ENCODE data around the gene CRYBB2. TPM values are rescaled to one million over a fixed set of nuclear protein-coding genes. Genes with fewer than 3 reads are reported as not detected.

CRYBB2 gene
- not detected for total RNA-seq
- 0.68 TPM for polyA plus RNA-seq
- long read RNA-seq, donor 1, result 0 reads
- long read RNA-seq, donor 2, result 0 reads
- long read RNA-seq, donor 3, result 0 reads
- long read RNA-seq, donor 4, result 0 reads
- long read RNA-seq, donor 5, result 0 reads
- long read RNA-seq, donor 6, result 0 reads
- long read RNA-seq, donor 7, result 0 reads
- long read RNA-seq, donor 8, result 0 reads
- long read RNA-seq, donor 9, result 0 reads
- long read RNA-seq, donor 10, result 0 reads

- Histone ChIP-seq H3K27me3 (ENCODE audit: control insufficient read depth in 2 of 2, insufficient read depth in 1 of 2, low read length in 1 of 2) (peaks cover 0 to 7% of the 10 kb centered on the region in 2 donors), H3K36me3 (ENCODE audit: control insufficient read depth in 2 of 2, insufficient read depth in 2 of 2, low read length in 1 of 2) (no peaks in the 10 kb centered on the region), H3K27ac (ENCODE audit: low read depth in 1 of 2, low read length in 1 of 2) (no peak within 1 kb of the TSS), H3K4me1 (ENCODE audit: control insufficient read depth in 2 of 2, insufficient read depth in 2 of 2, low read length in 2 of 2) (no peaks in the 10 kb centered on the region), H3K4me3 (ENCODE audit: low read length in 2 of 2) (no peak within 1 kb of the TSS), H3K9me3 (ENCODE audit: control insufficient read depth in 2 of 2, insufficient read depth in 1 of 2, low read length in 1 of 2) (no peaks in the 10 kb centered on the region)
- 93% methylated on average over 19 of the region's 19 CpGs for WGBS
- no peak for DNase-seq (ENCODE audit: low read depth in 6 of 9, low spot score in 9 of 9)
Measured at GRCh38 chr22:25219211-25219689, at the start of gene CRYBB2. CRYBB2 (plus strand) TSS chr22:25219639; CDS start chr22:25221430, 1,791 bp downstream.

GRCh38 chr22:25170426-25170980, 48.9 kb upstream of the CRYBB2 start:
- peaks cover 0 to 31% of the 10 kb centered on the region in 2 donors for H3K36me3 ChIP-seq (ENCODE audit: control insufficient read depth in 2 of 2, insufficient read depth in 2 of 2, low read length in 1 of 2)
- no peaks in the 10 kb centered on the region for H3K4me1 ChIP-seq (ENCODE audit: control insufficient read depth in 2 of 2, insufficient read depth in 2 of 2, low read length in 2 of 2)
- 97% methylated on average over 16 of the region's 16 CpGs for WGBS
- H3K4me3 ChIP-seq (ENCODE audit: low read length in 2 of 2), result no peak overlapping the region
- H3K27ac ChIP-seq (ENCODE audit: low read depth in 1 of 2, low read length in 1 of 2), result no peak overlapping the region
- DNase-seq (ENCODE audit: low read depth in 6 of 9, low spot score in 9 of 9), result no peak
- no peaks in the 10 kb centered on the region for H3K9me3 ChIP-seq (ENCODE audit: control insufficient read depth in 2 of 2, insufficient read depth in 1 of 2, low read length in 1 of 2)
- no peaks in the 10 kb centered on the region for H3K27me3 ChIP-seq (ENCODE audit: control insufficient read depth in 2 of 2, insufficient read depth in 1 of 2, low read length in 1 of 2)

- DNase-seq (ENCODE audit: low read depth in 6 of 9, low spot score in 9 of 9), result peak in 2 of 9 donors; percentile 8 to 15
Measured at GRCh38 chr22:25172153-25172552, 47.3 kb upstream of the CRYBB2 start.

GRCh38 chr22:25174156-25174887, 45.1 kb upstream of the CRYBB2 start:
- no peak for DNase-seq (ENCODE audit: low read depth in 6 of 9, low spot score in 9 of 9)
- no peak overlapping the region for H3K4me3 ChIP-seq (ENCODE audit: low read length in 2 of 2)
- H3K27me3 ChIP-seq (ENCODE audit: control insufficient read depth in 2 of 2, insufficient read depth in 1 of 2, low read length in 1 of 2), result no peaks in the 10 kb centered on the region
- H3K9me3 ChIP-seq (ENCODE audit: control insufficient read depth in 2 of 2, insufficient read depth in 1 of 2, low read length in 1 of 2), result peaks cover 2% of the 10 kb centered on the region in 2 donors
- no peaks in the 10 kb centered on the region for H3K4me1 ChIP-seq (ENCODE audit: control insufficient read depth in 2 of 2, insufficient read depth in 2 of 2, low read length in 2 of 2)
- WGBS, result 95% methylated on average over 13 of the region's 13 CpGs
- peaks cover 0 to 47% of the 10 kb centered on the region in 2 donors for H3K36me3 ChIP-seq (ENCODE audit: control insufficient read depth in 2 of 2, insufficient read depth in 2 of 2, low read length in 1 of 2)
- H3K27ac ChIP-seq (ENCODE audit: low read depth in 1 of 2, low read length in 1 of 2), result no peak overlapping the region

More at GRCh38 chr22:25172153-25172552, 47.3 kb upstream of the CRYBB2 start:
- no peaks in the 10 kb centered on the region for H3K9me3 ChIP-seq (ENCODE audit: control insufficient read depth in 2 of 2, insufficient read depth in 1 of 2, low read length in 1 of 2)
- WGBS, result 62% methylated on average over 5 of the region's 5 CpGs
- H3K4me1 ChIP-seq (ENCODE audit: control insufficient read depth in 2 of 2, insufficient read depth in 2 of 2, low read length in 2 of 2), result no peaks in the 10 kb centered on the region
- no peak overlapping the region for H3K27ac ChIP-seq (ENCODE audit: low read depth in 1 of 2, low read length in 1 of 2)
- no peaks in the 10 kb centered on the region for H3K27me3 ChIP-seq (ENCODE audit: control insufficient read depth in 2 of 2, insufficient read depth in 1 of 2, low read length in 1 of 2)
- H3K36me3 ChIP-seq (ENCODE audit: control insufficient read depth in 2 of 2, insufficient read depth in 2 of 2, low read length in 1 of 2), result peaks cover 0 to 39% of the 10 kb centered on the region in 2 donors
- no peak overlapping the region for H3K4me3 ChIP-seq (ENCODE audit: low read length in 2 of 2)

GRCh38 chr22:25174888-25175411, 44.5 kb upstream of the CRYBB2 start:
- DNase-seq (ENCODE audit: low read depth in 6 of 9, low spot score in 9 of 9), result no peak
- Histone ChIP-seq H3K27me3 (ENCODE audit: control insufficient read depth in 2 of 2, insufficient read depth in 1 of 2, low read length in 1 of 2) (no peaks in the 10 kb centered on the region), H3K4me3 (ENCODE audit: low read length in 2 of 2) (no peak overlapping the region), H3K36me3 (ENCODE audit: control insufficient read depth in 2 of 2, insufficient read depth in 2 of 2, low read length in 1 of 2) (peaks cover 0 to 48% of the 10 kb centered on the region in 2 donors), H3K27ac (ENCODE audit: low read depth in 1 of 2, low read length in 1 of 2) (no peak overlapping the region), H3K4me1 (ENCODE audit: control insufficient read depth in 2 of 2, insufficient read depth in 2 of 2, low read length in 2 of 2) (no peaks in the 10 kb centered on the region), H3K9me3 (ENCODE audit: control insufficient read depth in 2 of 2, insufficient read depth in 1 of 2, low read length in 1 of 2) (peaks cover 4 to 5% of the 10 kb centered on the region in 2 donors)
- WGBS, result 94% methylated on average over 6 of the region's 6 CpGs

GRCh38 chr22:25176175-25176574, 43.3 kb upstream of the CRYBB2 start:
- Histone ChIP-seq H3K27ac (ENCODE audit: low read depth in 1 of 2, low read length in 1 of 2) (peak overlapping the region in 1 of 2 donors; percentile 50), H3K36me3 (ENCODE audit: control insufficient read depth in 2 of 2, insufficient read depth in 2 of 2, low read length in 1 of 2) (peaks cover 0 to 42% of the 10 kb centered on the region in 2 donors), H3K27me3 (ENCODE audit: control insufficient read depth in 2 of 2, insufficient read depth in 1 of 2, low read length in 1 of 2) (no peaks in the 10 kb centered on the region), H3K4me3 (ENCODE audit: low read length in 2 of 2) (no peak overlapping the region), H3K4me1 (ENCODE audit: control insufficient read depth in 2 of 2, insufficient read depth in 2 of 2, low read length in 2 of 2) (no peaks in the 10 kb centered on the region), H3K9me3 (ENCODE audit: control insufficient read depth in 2 of 2, insufficient read depth in 1 of 2, low read length in 1 of 2) (peaks cover 4 to 6% of the 10 kb centered on the region in 2 donors)
- WGBS, result 92% methylated on average over 6 of the region's 6 CpGs
- DNase-seq (ENCODE audit: low read depth in 6 of 9, low spot score in 9 of 9), result no peak

- H3K27ac ChIP-seq (ENCODE audit: low read depth in 1 of 2, low read length in 1 of 2), result peak overlapping the region in 1 of 2 donors; percentile 47
- 97% methylated on average over 3 of the region's 3 CpGs for WGBS
Measured at GRCh38 chr22:25176799-25177198, 42.6 kb upstream of the CRYBB2 start.

GRCh38 chr22:25177226-25177625, 42.2 kb upstream of the CRYBB2 start:
- no peaks in the 10 kb centered on the region for H3K27me3 ChIP-seq (ENCODE audit: control insufficient read depth in 2 of 2, insufficient read depth in 1 of 2, low read length in 1 of 2)
- no peak overlapping the region for H3K4me3 ChIP-seq (ENCODE audit: low read length in 2 of 2)
- H3K27ac ChIP-seq (ENCODE audit: low read depth in 1 of 2, low read length in 1 of 2), result no peak overlapping the region
- no peak for DNase-seq (ENCODE audit: low read depth in 6 of 9, low spot score in 9 of 9)
- peaks cover 0 to 40% of the 10 kb centered on the region in 2 donors for H3K36me3 ChIP-seq (ENCODE audit: control insufficient read depth in 2 of 2, insufficient read depth in 2 of 2, low read length in 1 of 2)
- WGBS, result 96% methylated on average over 13 of the region's 13 CpGs
- no peaks in the 10 kb centered on the region for H3K4me1 ChIP-seq (ENCODE audit: control insufficient read depth in 2 of 2, insufficient read depth in 2 of 2, low read length in 2 of 2)
- peaks cover 4 to 6% of the 10 kb centered on the region in 2 donors for H3K9me3 ChIP-seq (ENCODE audit: control insufficient read depth in 2 of 2, insufficient read depth in 1 of 2, low read length in 1 of 2)

More at GRCh38 chr22:25176799-25177198, 42.6 kb upstream of the CRYBB2 start:
- Histone ChIP-seq H3K36me3 (ENCODE audit: control insufficient read depth in 2 of 2, insufficient read depth in 2 of 2, low read length in 1 of 2) (peaks cover 0 to 42% of the 10 kb centered on the region in 2 donors), H3K27me3 (ENCODE audit: control insufficient read depth in 2 of 2, insufficient read depth in 1 of 2, low read length in 1 of 2) (no peaks in the 10 kb centered on the region), H3K4me3 (ENCODE audit: low read length in 2 of 2) (no peak overlapping the region), H3K9me3 (ENCODE audit: control insufficient read depth in 2 of 2, insufficient read depth in 1 of 2, low read length in 1 of 2) (peaks cover 4 to 6% of the 10 kb centered on the region in 2 donors), H3K4me1 (ENCODE audit: control insufficient read depth in 2 of 2, insufficient read depth in 2 of 2, low read length in 2 of 2) (no peaks in the 10 kb centered on the region)
- DNase-seq (ENCODE audit: low read depth in 6 of 9, low spot score in 9 of 9), result no peak

- WGBS, result 94% methylated on average over 9 of the region's 9 CpGs
- DNase-seq (ENCODE audit: low read depth in 6 of 9, low spot score in 9 of 9), result no peak
Measured at GRCh38 chr22:25177895-25178294, 41.5 kb upstream of the CRYBB2 start.

More at GRCh38 chr22:25177895-25178294, 41.5 kb upstream of the CRYBB2 start:
- Histone ChIP-seq H3K9me3 (ENCODE audit: control insufficient read depth in 2 of 2, insufficient read depth in 1 of 2, low read length in 1 of 2) (peaks cover 4 to 6% of the 10 kb centered on the region in 2 donors), H3K27ac (ENCODE audit: low read depth in 1 of 2, low read length in 1 of 2) (no peak overlapping the region), H3K36me3 (ENCODE audit: control insufficient read depth in 2 of 2, insufficient read depth in 2 of 2, low read length in 1 of 2) (peaks cover 0 to 41% of the 10 kb centered on the region in 2 donors), H3K27me3 (ENCODE audit: control insufficient read depth in 2 of 2, insufficient read depth in 1 of 2, low read length in 1 of 2) (no peaks in the 10 kb centered on the region), H3K4me3 (ENCODE audit: low read length in 2 of 2) (no peak overlapping the region), H3K4me1 (ENCODE audit: control insufficient read depth in 2 of 2, insufficient read depth in 2 of 2, low read length in 2 of 2) (no peaks in the 10 kb centered on the region)
